Lung (tissue), 12 donors: ENCODE results near the gene CYB5D1. TPM values are rescaled to one million over a fixed set of nuclear protein-coding genes. Genes with fewer than 3 reads are reported as not detected.

Source experiments
- ATAC-seq: fragments of 200-7000 bp; cut with Tn5 transposase; one replicate; pipeline ENCODE4 v1.9.1; 2020; ENCODE audit warnings: moderate number of reproducible peaks; ENCODE audit not compliant: insufficient read depth, low FRiP score
- DNase-seq, 3 donors: peaks; one replicate each; pipeline ENCODE4 v3.0.0-alpha.2; 2013 to 2017
- H3K27ac ChIP-seq, 2 donors: one replicate each; pipeline ENCODE4 v1.5.1; 2013; ENCODE audit warnings: mild to moderate bottlenecking in 2 of 2, moderate library complexity in 2 of 2, control low read depth in 1 of 2, inconsistent platforms in 1 of 2, low read depth in 1 of 2, low read length in 1 of 2
- H3K27me3 ChIP-seq, 3 donors: one replicate each; pipeline ENCODE4 v1.5.1; 2013; ENCODE audit warnings: low read length in 2 of 3; ENCODE audit not compliant: control insufficient read depth in 3 of 3, insufficient read depth in 3 of 3
- H3K36me3 ChIP-seq, 4 donors: one replicate each; pipeline ENCODE4 v1.5.1; 2013; ENCODE audit warnings: low read length in 4 of 4, mild to moderate bottlenecking in 1 of 4, moderate library complexity in 1 of 4; ENCODE audit not compliant: control insufficient read depth in 4 of 4, insufficient read depth in 4 of 4
- H3K4me1 ChIP-seq, 5 donors: one replicate each; pipeline ENCODE4 v1.5.1; 2013; ENCODE audit warnings: low read length in 5 of 5, mild to moderate bottlenecking in 2 of 5, moderate library complexity in 1 of 5; ENCODE audit not compliant: control insufficient read depth in 5 of 5, insufficient read depth in 5 of 5
- H3K4me3 ChIP-seq: one replicate; pipeline ENCODE4 v1.5.1; 2013; ENCODE audit warnings: mild to moderate bottlenecking, control low read depth, moderate library complexity
- H3K9ac ChIP-seq, 2 donors: one replicate each; pipeline ENCODE4 v1.5.1; 2013; ENCODE audit warnings: low read length in 2 of 2, control low read depth in 1 of 2; ENCODE audit not compliant: insufficient read depth in 1 of 2
- H3K9me3 ChIP-seq, 4 donors: one replicate each; pipeline ENCODE4 v1.5.1; 2013; ENCODE audit warnings: low read length in 3 of 4, mild to moderate bottlenecking in 1 of 4, moderate library complexity in 1 of 4; ENCODE audit not compliant: control insufficient read depth in 4 of 4, insufficient read depth in 3 of 4
- CTCF ChIP-seq: IDR thresholded peaks from 2 replicates; pipeline ENCODE4 v1.5.1; 2012; ENCODE audit warnings: mild to moderate bottlenecking; ENCODE audit errors: control extremely low read depth, extremely low read depth
- WGBS, 2 donors: extraction: QIAGEN DNeasy Blood & Tissue Kit; methylation state at CpG; one replicate each; pipeline ENCODE4 v1.1.7; 2013; 5-methylcytosine and 5-hydroxymethylcytosine counted together
- polyA plus RNA-seq, 2 donors: library from polyadenylated mRNA; stranded (reverse); fragments of 200-250 nt; gene quantifications; one replicate each; pipeline ENCODE4 v1.2.1, GENCODE V29; 2013
- total RNA-seq, 2 donors: library from RNA; depleted of rRNA in 1 of 2; stranded (reverse); fragments of >200 nt in 1 of 2; gene quantifications; one replicate each; pipeline ENCODE4 v1.2.1, GENCODE V29; 2014 to 2021
- donor health status: control.
- donor health status: control.
- donor health status: Bipolar disorder and iron deficiency.
- donor health status: healthy.
- donor health status: DM: yes; HTN: yes; CAD: no.

Gene CYB5D1
- total and polyA plus RNA-seq, 4 donors = 5.5 to 21.6 (median 14.0) TPM

- no peaks in the 10 kb centered on the region for H3K27me3 ChIP-seq
- H3K4me3 ChIP-seq = no peak overlapping the region
- no peaks in the 10 kb centered on the region for H3K9me3 ChIP-seq
- WGBS, 2 donors = 68 to 74% methylated on average over 7 of the region's 7 CpGs
- peaks cover 0 to 17% (median 12%) of the 10 kb centered on the region in 4 donors for H3K36me3 ChIP-seq
- TF ChIP-seq CTCF = no peak
- ATAC-seq = no peak
- no peak overlapping the region for H3K9ac ChIP-seq
- no peak for DNase-seq
- H3K27ac ChIP-seq = peak overlapping the region in 1 of 2 donors; percentile 17
- peaks cover 0 to 39% (median 5%) of the 10 kb centered on the region in 5 donors for H3K4me1 ChIP-seq
Observed at GRCh38 chr17:7882068-7882467, 24.3 kb downstream of the CYB5D1 start.

GRCh38 chr17:7882629-7883028 is 24.8 kb downstream of the CYB5D1 start:
- Histone ChIP-seq H3K27me3 (no peaks in the 10 kb centered on the region), H3K4me1 (peaks cover 0 to 40% (median 7%) of the 10 kb centered on the region in 5 donors), H3K36me3 (peaks cover 0 to 17% (median 11%) of the 10 kb centered on the region in 4 donors), H3K9me3 (no peaks in the 10 kb centered on the region), H3K27ac (peak overlapping the region in 1 of 2 donors; percentile 5), H3K9ac (no peak overlapping the region), H3K4me3 (no peak overlapping the region)
- WGBS, 2 donors = 81 to 91% methylated on average over 3 of the region's 3 CpGs
- no peak for TF ChIP-seq CTCF
- DNase-seq (no peak), ATAC-seq (no peak)

GRCh38 chr17:7883781-7884386 is 26.1 kb downstream of the CYB5D1 start:
- Histone ChIP-seq H3K27me3 (no peaks in the 10 kb centered on the region), H3K36me3 (peaks cover 0 to 17% (median 8%) of the 10 kb centered on the region in 4 donors), H3K4me1 (peaks cover 9 to 52% (median 14%) of the 10 kb centered on the region in 5 donors), H3K27ac (no peak overlapping the region), H3K9ac (peak overlapping the region; percentile 8 to 74), H3K9me3 (no peaks in the 10 kb centered on the region), H3K4me3 (no peak overlapping the region)
- ATAC-seq (no peak), DNase-seq (peak; percentile 65 to 82 (median 78))
- TF ChIP-seq CTCF = no peak
- 0 to 13% methylated on average over 3 of the region's 3 CpGs for WGBS, 2 donors
